IMR-90 (cell line): ENCODE results near the gene NAA80. TPM values are rescaled to one million over a fixed set of nuclear protein-coding genes. Genes with fewer than 3 reads are reported as not detected.

Experiments used
- ATAC-seq: fragments of 200-7000 bp; cut with Tn5 transposase; 2 replicates; pipeline ENCODE4 v1.9.1; 2020; ENCODE audit warnings: low read depth, mild to moderate bottlenecking, moderate library complexity
- BruUV-seq: library from RNA; stranded (reverse); fragments of 400-500 nt; replicated peaks from 2 replicates; lab custom pipeline; 2021; lab: Mats Ljungman, UMichigan
- CTCF ChIA-PET: fragments of 300-600 bp; formaldehyde crosslinking; extraction: SDS; loops from one replicate; lab custom pipeline; 2021; ENCODE audit warnings: antibody characterized with exemption; lab: Yijun Ruan, JAX
- POLR2A ChIA-PET: fragments of 300-600 bp; sonication (Branson Sonifier 250); formaldehyde crosslinking; loops from one replicate; lab custom pipeline; 2022; ENCODE audit warnings: antibody characterized with exemption; ENCODE audit not compliant: unreplicated experiment; lab: Charles Lee
- DNase-seq: peaks from one replicate; pipeline ENCODE4 v3.0.0; 2013
- H2AFZ ChIP-seq: replicated peaks from 2 replicates; pipeline ENCODE3; 2013; ENCODE audit warnings: low read length, mild to moderate bottlenecking; ENCODE audit not compliant: poor library complexity
- H2AK5ac ChIP-seq: 2 replicates; pipeline ENCODE4 v1.6.1; 2013; ENCODE audit warnings: low read depth, low read length, inconsistent platforms
- H2AK9ac ChIP-seq: replicated peaks from 2 replicates; pipeline ENCODE3; 2013; ENCODE audit warnings: mild to moderate bottlenecking, low read depth, low read length, moderate library complexity; ENCODE audit not compliant: poor library complexity
- H2BK120ac ChIP-seq: 2 replicates; pipeline ENCODE4 v1.6.1; 2013; ENCODE audit warnings: low read depth, low read length, inconsistent platforms
- H2BK15ac ChIP-seq: 3 replicates; pipeline ENCODE4 v1.6.1; 2013; ENCODE audit warnings: low read depth, low read length, inconsistent platforms
- H2BK20ac ChIP-seq: 2 replicates; pipeline ENCODE4 v1.6.1; 2013; ENCODE audit warnings: low read depth, mild to moderate bottlenecking, inconsistent platforms, low read length, moderate library complexity
- H2BK5ac ChIP-seq: 2 replicates; pipeline ENCODE4 v1.6.1; 2013; ENCODE audit warnings: mild to moderate bottlenecking, low read depth, low read length, inconsistent platforms; ENCODE audit not compliant: poor library complexity, severe bottlenecking
- H3K14ac ChIP-seq: replicated peaks from 2 replicates; pipeline ENCODE4 v1.6.1; 2013; ENCODE audit warnings: low read depth, low read length, inconsistent platforms
- H3K18ac ChIP-seq: 2 replicates; pipeline ENCODE4 v1.6.1; 2013; ENCODE audit warnings: low read depth, low read length, control low read depth
- H3K23ac ChIP-seq: 2 replicates; pipeline ENCODE4 v1.6.1; 2013; ENCODE audit warnings: low read depth, low read length, inconsistent platforms
- H3K27ac ChIP-seq: 2 replicates; pipeline ENCODE4 v1.5.1; 2013; ENCODE audit warnings: mild to moderate bottlenecking, control low read depth, low read length; ENCODE audit not compliant: insufficient read depth
- H3K27me3 ChIP-seq: 2 replicates; pipeline ENCODE4 v1.6.1; 2013; ENCODE audit warnings: low read length; ENCODE audit not compliant: control insufficient read depth, insufficient read depth
- H3K36me3 ChIP-seq: 2 replicates; pipeline ENCODE4 v1.6.1; 2013; ENCODE audit warnings: low read length, mixed read lengths; ENCODE audit not compliant: control insufficient read depth, insufficient read depth
- H3K4ac ChIP-seq: 2 replicates; pipeline ENCODE4 v1.6.1; 2013; ENCODE audit warnings: low read depth, low read length, inconsistent platforms
- H3K4me1 ChIP-seq: 2 replicates; pipeline ENCODE4 v1.6.1; 2013; ENCODE audit warnings: low read length, mixed read lengths; ENCODE audit not compliant: control insufficient read depth, insufficient read depth
- H3K4me2 ChIP-seq: 2 replicates; pipeline ENCODE4 v1.6.1; 2013; ENCODE audit warnings: low read depth, mild to moderate bottlenecking, control low read depth, low read length, moderate library complexity
- H3K4me3 ChIP-seq: 2 replicates; pipeline ENCODE4 v1.5.1; 2013; ENCODE audit warnings: low read depth, mild to moderate bottlenecking, control low read depth, low read length, moderate library complexity; ENCODE audit not compliant: insufficient read depth
- H3K56ac ChIP-seq: 2 replicates; pipeline ENCODE4 v1.6.1; 2013; ENCODE audit warnings: low read length, inconsistent platforms; ENCODE audit not compliant: insufficient read depth; ENCODE audit errors: extremely low read depth
- H3K79me1 ChIP-seq, 2 experiments: 2 replicates each; pipeline ENCODE4 v1.6.1; 2013; ENCODE audit warnings: low read length in 2 of 2, inconsistent platforms in 1 of 2, low read depth in 1 of 2
- H3K9ac ChIP-seq: 2 replicates; pipeline ENCODE4 v1.6.1; 2013; ENCODE audit warnings: low read depth, low read length, control low read depth
- H3K9me1 ChIP-seq: 2 replicates; pipeline ENCODE4 v1.6.1; 2013; ENCODE audit warnings: low read length, inconsistent platforms; ENCODE audit not compliant: insufficient read depth
- H3K9me3 ChIP-seq: 2 replicates; pipeline ENCODE4 v1.6.1; 2013; ENCODE audit warnings: low read length; ENCODE audit not compliant: control insufficient read depth, insufficient read depth
- H4K20me1 ChIP-seq: 2 replicates; pipeline ENCODE4 v1.6.1; 2013; ENCODE audit warnings: low read length, inconsistent platforms; ENCODE audit not compliant: insufficient read depth
- H4K5ac ChIP-seq: 2 replicates; pipeline ENCODE4 v1.6.1; 2013; ENCODE audit warnings: mild to moderate bottlenecking, low read depth, low read length, control low read depth
- H4K8ac ChIP-seq, 2 experiments: 2 replicates each; pipeline ENCODE4 v1.6.1; 2013; ENCODE audit warnings: low read depth in 2 of 2, low read length in 2 of 2, control low read depth in 1 of 2, inconsistent platforms in 1 of 2
- H4K91ac ChIP-seq: 2 replicates; pipeline ENCODE4 v1.6.1; 2013; ENCODE audit warnings: low read depth, low read length, inconsistent platforms; ENCODE audit not compliant: insufficient read depth
- BHLHE40 ChIP-seq: fragments of 150-350 bp; IDR thresholded peaks from 2 replicates; pipeline ENCODE4 v1.6.1; 2016; ENCODE audit warnings: mild to moderate bottlenecking, low read depth, low read length
- CHD1 ChIP-seq: IDR thresholded peaks from 2 replicates; pipeline ENCODE4 v1.6.1; 2012; ENCODE audit warnings: low read depth, low read length, improper control_type of control experiment
- CTCF ChIP-seq: conservative IDR thresholded peaks from 2 replicates; pipeline ENCODE4 v1.5.1; 2012; ENCODE audit warnings: mild to moderate bottlenecking, low read depth, low read length, improper control_type of control experiment
- MAFK ChIP-seq: IDR thresholded peaks from 2 replicates; pipeline ENCODE4 v1.6.1; 2012; ENCODE audit warnings: low read depth, low read length, improper control_type of control experiment
- NFE2L2 ChIP-seq: fragments of 150-350 bp; IDR thresholded peaks from 2 replicates; pipeline ENCODE4 v1.6.1; 2016; ENCODE audit warnings: low read depth, mild to moderate bottlenecking, low read length
- POLR2A ChIP-seq: IDR thresholded peaks from 2 replicates; pipeline ENCODE4 v1.6.1; 2012; ENCODE audit warnings: mild to moderate bottlenecking, low read depth, low read length
- RCOR1 ChIP-seq: IDR thresholded peaks from 2 replicates; pipeline ENCODE4 v1.6.1; 2012; ENCODE audit warnings: mild to moderate bottlenecking, low read length, improper control_type of control experiment; ENCODE audit not compliant: insufficient replicate concordance
- RFX5 ChIP-seq: IDR thresholded peaks from 2 replicates; pipeline ENCODE4 v1.8.0; 2012; ENCODE audit warnings: low read depth, mild to moderate bottlenecking, low read length, moderate library complexity
- WGBS, 2 experiments: methylation state at CpG; one replicate each; pipeline versions ENCODE4 v1.1.5 to v1.1.7; 2013; ENCODE audit warnings: missing lambda C conversion rate in 2 of 2; ENCODE audit not compliant: insufficient read length in 1 of 2; ENCODE audit errors: extremely low coverage in 2 of 2; 5-methylcytosine and 5-hydroxymethylcytosine counted together
- dilution Hi-C: fragments of 300-500 bp; cut with HindIII; formaldehyde crosslinking; loops from one replicate; pipeline ENCODE4 v1.14.3; 2018; ENCODE audit warnings: low sequenced_read_pairs; ENCODE audit not compliant: unreplicated experiment
- in situ Hi-C: fragments of 300-500 bp; cut with MboI; formaldehyde crosslinking; loops from 3 replicates; pipeline ENCODE4 v1.14.3; 2019; ENCODE audit warnings: low sequenced_read_pairs, inconsistent platforms, mixed read lengths
- intact Hi-C: fragments of 100-400 bp; cut with micrococcal nuclease; formaldehyde crosslinking; loops from 2 replicates; pipeline ENCODE4 v1.10.0; 2022
- polyA plus RNA-seq, 3 experiments: library from polyadenylated mRNA; depleted of rRNA; stranded (reverse); fragments of >200 nt; gene quantifications; 2 replicates each; pipeline ENCODE4 v1.2.3, GENCODE V29; 2012; ENCODE audit warnings: low replicate concordance in 1 of 3
- total RNA-seq: library from RNA; depleted of rRNA; stranded (reverse); fragments of >200 nt; gene quantifications from 2 replicates; pipeline ENCODE4 v1.2.3, GENCODE V29; 2012

NAA80 gene
- total and polyA plus RNA-seq, 2 of the 4 experiments (the other 2 are of a cell fraction): 5.0 to 14.4 TPM

GRCh38 chr3:50258979-50259378 lies 40.2 kb downstream of the NAA80 start:
- dilution Hi-C loops: no loop called here
- H3K9me1 ChIP-seq: peaks cover 9% of the 10 kb centered on the region; the same call in 1 of the 2 replicates
- H3K4me3 ChIP-seq: no peak overlapping the region
- H3K4me2 ChIP-seq: no peak overlapping the region
- no peak overlapping the region for H3K14ac ChIP-seq
- no peak overlapping the region for H2BK120ac ChIP-seq
- no peak overlapping the region for H3K23ac ChIP-seq
- no peak overlapping the region for H2AK5ac ChIP-seq
- no peak overlapping the region for H4K5ac ChIP-seq
- H3K9me3 ChIP-seq: no peaks in the 10 kb centered on the region
- ATAC-seq (no peak), DNase-seq (no peak)
- no peak overlapping the region for H2BK15ac ChIP-seq
- in situ Hi-C loops: no loop called here
- H2AFZ ChIP-seq: no peak overlapping the region
- peaks cover 22% of the 10 kb centered on the region for H3K4me1 ChIP-seq
- no peak overlapping the region for H2AK9ac ChIP-seq
- no TSS peak for BruUV-seq
- peaks cover 36% of the 10 kb centered on the region for H3K36me3 ChIP-seq
- no peak overlapping the region for H3K18ac ChIP-seq
- no peak overlapping the region for H3K4ac ChIP-seq
- ChIA-PET CTCF (interaction anchor here (1.2 to 1.6 kb wide), 3 partner anchors 11 to 75 kb away, joined by 3 to 4 read pairs (median 3); no protein-coding TSS in a partner anchor), POLR2A (no interaction called here)
- 87% methylated on average over 9 of the region's 16 CpGs; no CpG with 5 or more reads in 1 of the 2 experiments for WGBS, 2 experiments
- H4K20me1 ChIP-seq: peaks cover 23% of the 10 kb centered on the region; the same call in 1 of the 2 replicates
- no peak overlapping the region for H2BK20ac ChIP-seq
- H3K56ac ChIP-seq: no peak overlapping the region
- no peak overlapping the region for H2BK5ac ChIP-seq
- intact Hi-C loops: no loop called here
- H3K79me1 ChIP-seq: peaks cover 20 to 71% of the 10 kb centered on the region in 2 experiments
- no peak overlapping the region for H4K91ac ChIP-seq
- no peak overlapping the region for H3K27ac ChIP-seq
- no peak overlapping the region for H4K8ac ChIP-seq
- H3K27me3 ChIP-seq: no peaks in the 10 kb centered on the region
- no peak for TF ChIP-seq MAFK
- TF ChIP-seq RFX5: no peak
- TF ChIP-seq POLR2A: no peak
- TF ChIP-seq CHD1: no peak
- no peak for TF ChIP-seq BHLHE40
- no peak for TF ChIP-seq RCOR1
- TF ChIP-seq NFE2L2: no peak
- TF ChIP-seq CTCF: no peak; the same call in 1 of the 2 replicates
- H3K9ac ChIP-seq: no peak overlapping the region
